Endodermal cell (in vitro differentiated cells): ENCODE results near the gene TBCK. TPM values are rescaled to one million over a fixed set of nuclear protein-coding genes. Genes with fewer than 3 reads are reported as not detected.
"Not testable (repeated sequence)": the region's sequence is repeated elsewhere in the genome, so short reads cannot be mapped to it uniquely, and the experiment has no call there.

Experiments used
- DNase-seq: peaks from one replicate; pipeline ENCODE4 v3.0.0-alpha.2; 2017
- H3K27ac ChIP-seq: 2 replicates; pipeline ENCODE4 v1.5.1; 2013; ENCODE audit warnings: mild to moderate bottlenecking, low read depth, low read length, moderate library complexity
- H3K27me3 ChIP-seq: 2 replicates; pipeline ENCODE4 v1.6.1; 2013; ENCODE audit warnings: mild to moderate bottlenecking, low read length, moderate library complexity; ENCODE audit not compliant: insufficient read depth, control insufficient read depth, poor library complexity, severe bottlenecking
- H3K36me3 ChIP-seq: 2 replicates; pipeline ENCODE4 v1.7.0; 2013; ENCODE audit warnings: mild to moderate bottlenecking, low read length, moderate library complexity; ENCODE audit not compliant: control insufficient read depth, insufficient read depth
- H3K4me1 ChIP-seq: one replicate; pipeline ENCODE4 v1.7.0; 2013; ENCODE audit warnings: low read length; ENCODE audit not compliant: control insufficient read depth, insufficient read depth
- H3K4me3 ChIP-seq: 2 replicates; pipeline ENCODE4 v1.5.1; 2013; ENCODE audit warnings: mild to moderate bottlenecking, low read length, moderate library complexity
- H3K9ac ChIP-seq: 2 replicates; pipeline ENCODE4 v1.6.1; 2013; ENCODE audit warnings: mild to moderate bottlenecking, low read length, moderate library complexity; ENCODE audit not compliant: poor library complexity, severe bottlenecking; ENCODE audit errors: extremely low read depth
- H3K9me3 ChIP-seq: 2 replicates; pipeline ENCODE4 v1.6.1; 2013; ENCODE audit warnings: mild to moderate bottlenecking, low read length, moderate library complexity; ENCODE audit not compliant: control insufficient read depth
- H3K27ac Mint-ChIP-seq: 2 replicates; pipeline ENCODE4 v1.8.0; 2020; ENCODE audit warnings: mixed read lengths
- H3K27me3 Mint-ChIP-seq: 2 replicates; pipeline ENCODE4 v1.8.0; 2021; ENCODE audit warnings: mild to moderate bottlenecking, mixed read lengths; ENCODE audit not compliant: insufficient read depth
- H3K36me3 Mint-ChIP-seq: 2 replicates; pipeline ENCODE4 v1.8.0; 2020; ENCODE audit warnings: low read depth, mixed read lengths
- H3K4me1 Mint-ChIP-seq: 2 replicates; pipeline ENCODE4 v1.8.0; 2020; ENCODE audit warnings: mixed read lengths
- H3K4me3 Mint-ChIP-seq: 2 replicates; pipeline ENCODE4 v1.8.0; 2020; ENCODE audit warnings: mild to moderate bottlenecking, moderate library complexity, mixed read lengths
- H3K9me3 Mint-ChIP-seq: 2 replicates; pipeline ENCODE4 v1.8.0; 2020; ENCODE audit warnings: mild to moderate bottlenecking, mixed read lengths
- CTCF ChIP-seq: fragments of 200-600 bp; sonication (generic); conservative IDR thresholded peaks from 2 replicates; pipeline ENCODE4 v1.5.0; 2021; ENCODE audit warnings: antibody characterized with exemption, mild to moderate bottlenecking
- WGBS, 2 experiments: methylation state at CpG; one replicate each; pipeline versions ENCODE4 v1.1.5 to v1.1.7; 2013; ENCODE audit warnings: missing lambda C conversion rate in 2 of 2, mixed read lengths in 1 of 2; ENCODE audit not compliant: insufficient coverage in 1 of 2, insufficient read length in 1 of 2; 5-methylcytosine and 5-hydroxymethylcytosine counted together
- total RNA-seq, 2 donors: library from RNA; stranded (reverse); fragmentation: NEBNext Ultra II Directional in 1 of 2; extraction: Animal tissue kit (Norgen Biotek cat#: 25700) in 1 of 2; gene quantifications; 2 replicates in 1 of 2; 3 replicates in 1 of 2; pipeline ENCODE4 v1.2.1, GENCODE V29; 2021

TBCK gene
- total RNA-seq, 2 donors from 2014 or later, result 48.3 to 52.9 TPM

GRCh38 chr4:106329041-106329618 is 13.1 kb upstream of the TBCK start:
- WGBS, 2 experiments, result 82% methylated on average over 1 of the region's 1 CpG; no CpG with 5 or more reads in 1 of the 2 experiments
- Mint-ChIP-seq H3K9me3 (no peaks in the 10 kb centered on the region), H3K4me3 (no peak overlapping the region), H3K36me3 (peaks cover 46% of the 10 kb centered on the region), H3K27ac (no peak overlapping the region), H3K27me3 (no peaks in the 10 kb centered on the region), H3K4me1 (peaks cover 7% of the 10 kb centered on the region)
- H3K9me3 ChIP-seq, result no peaks in the 10 kb centered on the region
- TF ChIP-seq CTCF, result peak; percentile 86
- H3K27me3 ChIP-seq, result no peaks in the 10 kb centered on the region
- H3K4me1 ChIP-seq, result peaks cover 2% of the 10 kb centered on the region
- no peak overlapping the region for H3K4me3 ChIP-seq
- no peak for DNase-seq
- no peak overlapping the region for H3K9ac ChIP-seq
- H3K27ac ChIP-seq, result no peak overlapping the region
- peaks cover 65% of the 10 kb centered on the region for H3K36me3 ChIP-seq

GRCh38 chr4:106325800-106326199 is 9.8 kb upstream of the TBCK start:
- peaks cover 8% of the 10 kb centered on the region for H3K9me3 Mint-ChIP-seq
- H3K27ac Mint-ChIP-seq, result no peak overlapping the region
- no peaks in the 10 kb centered on the region for H3K27me3 Mint-ChIP-seq

GRCh38 chr4:106323119-106323518 is 7.1 kb upstream of the TBCK start:
- no peak overlapping the region for H3K27ac ChIP-seq
- Mint-ChIP-seq H3K36me3 (peaks cover 36% of the 10 kb centered on the region), H3K4me1 (peaks cover 17% of the 10 kb centered on the region), H3K27me3 (no peaks in the 10 kb centered on the region), H3K27ac (no peak overlapping the region), H3K4me3 (no peak overlapping the region), H3K9me3 (peaks cover 18% of the 10 kb centered on the region)
- no peak for TF ChIP-seq CTCF
- H3K9me3 ChIP-seq, result peaks cover 7% of the 10 kb centered on the region
- DNase-seq, result no peak
- no peak overlapping the region for H3K4me3 ChIP-seq
- H3K9ac ChIP-seq, result no peak overlapping the region
- peaks cover 2% of the 10 kb centered on the region for H3K4me1 ChIP-seq
- H3K27me3 ChIP-seq, result no peaks in the 10 kb centered on the region
- H3K36me3 ChIP-seq, result peaks cover 25% of the 10 kb centered on the region

More at GRCh38 chr4:106325800-106326199, 9.8 kb upstream of the TBCK start:
- Mint-ChIP-seq H3K36me3 (peaks cover 34% of the 10 kb centered on the region), H3K4me1 (peaks cover 17% of the 10 kb centered on the region), H3K4me3 (no peak overlapping the region)
- no peaks in the 10 kb centered on the region for H3K9me3 ChIP-seq
- no peak overlapping the region for H3K9ac ChIP-seq
- H3K27me3 ChIP-seq, result no peaks in the 10 kb centered on the region
- no peak for TF ChIP-seq CTCF
- peaks cover 2% of the 10 kb centered on the region for H3K4me1 ChIP-seq
- peaks cover 39% of the 10 kb centered on the region for H3K36me3 ChIP-seq
- no peak for DNase-seq
- H3K4me3 ChIP-seq, result no peak overlapping the region
- no peak overlapping the region for H3K27ac ChIP-seq

- not testable (repeated sequence) for H3K4me3 Mint-ChIP-seq, H3K27ac ChIP-seq, DNase-seq, H3K27me3 Mint-ChIP-seq, H3K4me1 ChIP-seq, H3K9ac ChIP-seq, H3K27me3 ChIP-seq, H3K9me3 ChIP-seq, H3K4me3 ChIP-seq
- peak overlapping the region; percentile 26 for H3K27ac Mint-ChIP-seq
- peaks cover 14% of the 10 kb centered on the region for H3K36me3 ChIP-seq
- 57% methylated on average over 6 of the region's 6 CpGs; no CpG with 5 or more reads in 1 of the 2 experiments for WGBS, 2 experiments
- H3K4me1 Mint-ChIP-seq, result peaks cover 17% of the 10 kb centered on the region
- H3K36me3 Mint-ChIP-seq, result peaks cover 25% of the 10 kb centered on the region
- peaks cover 18% of the 10 kb centered on the region for H3K9me3 Mint-ChIP-seq
Measured at GRCh38 chr4:106321814-106322213, 5.8 kb upstream of the TBCK start.

GRCh38 chr4:106321168-106321567 is 5.2 kb upstream of the TBCK start:
- H3K27me3 ChIP-seq, H3K4me3 ChIP-seq, H3K9me3 ChIP-seq, DNase-seq, H3K4me3 Mint-ChIP-seq, H3K27ac Mint-ChIP-seq, H3K4me1 ChIP-seq, H3K9ac ChIP-seq, H3K27ac ChIP-seq, H3K27me3 Mint-ChIP-seq: not testable (repeated sequence)
- peaks cover 18% of the 10 kb centered on the region for H3K9me3 Mint-ChIP-seq
- peaks cover 17% of the 10 kb centered on the region for H3K4me1 Mint-ChIP-seq
- 96 to 100% methylated on average over 7 to 34 of the region's 34 CpGs for WGBS, 2 experiments
- H3K36me3 ChIP-seq, result peaks cover 11% of the 10 kb centered on the region
- peaks cover 22% of the 10 kb centered on the region for H3K36me3 Mint-ChIP-seq
